HG02571 (cell line): ENCODE results near the gene PRM3.
"Not testable (repeated sequence)": the region's sequence is repeated elsewhere in the genome, so short reads cannot be mapped to it uniquely, and the experiment has no call there.

Source experiments
- ATAC-seq: cut with Tn5 transposase; IDR thresholded peaks from one replicate; pipeline ENCODE4 v1.9.1; 2021; ENCODE audit warnings: mild to moderate bottlenecking, moderate library complexity; ENCODE audit not compliant: unreplicated experiment

The PRM3 gene

DNA sequence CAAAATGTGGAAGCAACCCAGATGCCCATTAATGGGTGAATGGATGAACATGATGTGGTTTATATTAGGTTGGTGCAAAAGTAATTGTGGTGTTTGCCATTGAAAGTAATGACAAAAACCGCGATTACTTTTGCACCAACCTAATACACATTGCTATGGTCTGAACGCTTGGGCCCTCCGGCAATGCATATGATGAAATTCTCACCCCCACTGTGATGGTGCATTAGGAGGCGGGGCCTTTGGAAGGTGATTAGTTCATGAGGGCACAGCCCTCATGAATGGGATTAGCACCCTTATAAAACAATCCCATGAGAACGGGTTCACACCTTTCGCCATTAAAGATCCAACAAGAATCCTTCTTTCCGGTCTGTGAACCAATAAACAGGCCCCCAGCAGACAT is 33.0 kb upstream of the PRM3 start:
- ATAC-seq: no peak

GRCh38 chr16:11303405-11304138 is 30.1 kb upstream of the PRM3 start:
- no peak for ATAC-seq

- no peak for ATAC-seq
Observed at GRCh38 chr16:11302977-11303376, 29.5 kb upstream of the PRM3 start.

- ATAC-seq: no peak
Observed at GRCh38 chr16:11301645-11302501, 28.4 kb upstream of the PRM3 start.

DNA sequence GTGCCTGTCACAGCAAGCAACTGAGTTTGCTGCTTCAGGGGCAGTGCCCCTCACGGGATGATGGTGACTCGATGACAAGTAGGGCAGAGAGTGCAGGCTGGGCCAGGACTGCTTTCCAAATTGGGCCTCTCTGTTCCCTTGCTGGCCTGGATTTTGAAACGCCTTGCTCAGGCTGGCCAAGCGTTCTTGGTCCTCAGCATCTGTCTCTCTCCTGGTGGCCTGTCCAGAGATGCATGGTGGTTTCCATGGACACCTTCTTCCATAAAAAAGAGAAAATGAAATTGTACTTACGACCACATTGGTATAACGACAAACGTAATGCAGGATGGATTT is 27.1 kb upstream of the PRM3 start:
- no peak for ATAC-seq

- ATAC-seq: no peak
Observed at GRCh38 chr16:11299865-11300559, 26.6 kb upstream of the PRM3 start.

GRCh38 chr16:11298950-11299547 is 25.6 kb upstream of the PRM3 start:
- not testable (repeated sequence) for ATAC-seq

- ATAC-seq: no peak
Observed at GRCh38 chr16:11298143-11298900, 24.9 kb upstream of the PRM3 start.

- peak; percentile 66 for ATAC-seq
Observed at GRCh38 chr16:11297492-11298142, 24.2 kb upstream of the PRM3 start.

DNA sequence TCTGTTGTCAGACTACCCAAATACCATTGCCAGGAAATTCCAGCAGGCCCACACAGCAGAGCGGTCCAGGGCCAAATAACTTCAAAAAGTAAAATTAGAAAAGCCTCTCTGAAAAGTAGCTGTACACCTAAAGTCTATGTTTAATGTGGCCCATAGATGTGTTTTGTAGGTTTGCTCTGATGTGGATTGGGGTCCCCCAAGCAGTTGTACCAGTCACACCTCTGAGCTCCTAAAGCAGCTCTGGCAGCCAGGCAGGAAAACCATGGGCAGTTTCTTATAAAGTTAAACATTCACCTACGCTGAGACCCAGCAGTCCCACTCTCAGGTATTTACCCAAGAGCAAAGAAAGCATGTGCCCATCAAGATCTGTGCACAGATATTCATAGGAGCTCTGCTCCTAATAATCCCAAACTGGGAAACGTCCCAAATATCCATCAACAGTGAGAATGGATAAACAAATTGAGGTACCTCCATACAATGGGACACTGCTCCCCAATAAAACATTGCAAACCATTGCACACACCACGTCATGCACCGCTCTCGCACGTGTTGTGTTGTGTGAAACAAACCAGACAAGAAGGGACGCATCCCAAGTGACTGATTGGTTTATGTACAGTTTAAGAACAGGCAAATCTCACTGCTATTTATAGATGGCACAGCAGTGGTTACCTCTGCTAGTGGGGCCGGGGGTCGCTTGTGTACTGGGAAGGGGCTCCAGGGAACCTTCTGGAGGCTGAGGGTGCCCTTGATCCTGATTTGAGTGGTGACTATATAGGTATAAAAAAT is 23.5 kb upstream of the PRM3 start:
- ATAC-seq: no peak

DNA sequence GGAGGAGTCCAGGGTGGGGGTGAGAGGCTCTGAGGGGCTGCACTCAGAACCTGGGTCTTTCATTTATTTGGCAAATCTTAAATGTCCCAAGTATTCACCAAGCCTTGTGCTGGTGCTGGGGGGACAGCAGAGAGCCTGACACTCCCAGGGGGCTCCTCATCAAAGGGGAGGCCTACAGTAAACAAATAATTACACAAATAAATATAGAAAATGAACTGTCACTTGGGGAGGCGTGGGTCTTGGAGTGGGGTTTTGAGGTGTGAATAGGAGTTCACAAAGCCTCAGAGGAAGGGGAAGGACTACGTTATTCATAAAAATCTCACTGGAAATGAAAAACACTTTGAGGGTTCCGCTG is 22.9 kb upstream of the PRM3 start:
- no peak for ATAC-seq

GRCh38 chr16:11295672-11296071 is 22.2 kb upstream of the PRM3 start:
- ATAC-seq: no peak

DNA sequence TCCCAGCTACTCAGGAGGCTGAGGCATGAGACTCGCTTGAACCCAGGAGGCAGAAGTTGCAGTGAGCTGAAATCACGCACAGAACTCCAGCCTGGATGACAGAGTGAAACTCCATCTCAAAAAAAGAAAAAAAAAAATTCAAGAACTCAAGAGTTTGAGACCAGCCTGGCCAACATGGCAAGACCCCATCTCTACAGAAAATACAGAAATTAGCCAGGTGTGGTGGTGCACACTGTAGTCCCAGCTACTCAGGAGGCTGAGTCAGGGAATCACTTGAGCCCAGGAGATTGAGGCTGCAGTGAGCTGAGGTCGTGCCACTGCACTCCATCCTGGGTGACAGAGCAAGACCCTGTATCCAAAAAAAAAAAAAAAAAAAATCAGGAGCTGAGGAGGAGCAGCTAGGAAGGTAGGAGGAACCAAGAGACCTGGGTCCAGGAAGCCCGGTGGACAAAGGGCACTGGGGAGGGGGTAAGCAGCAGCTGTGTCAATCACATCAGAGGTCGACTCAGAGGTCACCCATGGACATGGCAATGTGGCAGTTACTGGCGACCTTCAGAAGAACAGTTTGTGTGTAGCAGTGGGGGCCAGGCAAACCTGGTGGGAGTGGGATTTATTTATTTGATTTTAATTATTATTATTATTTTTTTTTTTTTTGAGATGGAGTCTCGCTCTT is 18.8 kb upstream of the PRM3 start:
- ATAC-seq: no peak

GRCh38 chr16:11291091-11291703 is 17.8 kb upstream of the PRM3 start:
- ATAC-seq: no peak

- no peak for ATAC-seq
Observed at GRCh38 chr16:11290102-11290893, 16.9 kb upstream of the PRM3 start.

DNA sequence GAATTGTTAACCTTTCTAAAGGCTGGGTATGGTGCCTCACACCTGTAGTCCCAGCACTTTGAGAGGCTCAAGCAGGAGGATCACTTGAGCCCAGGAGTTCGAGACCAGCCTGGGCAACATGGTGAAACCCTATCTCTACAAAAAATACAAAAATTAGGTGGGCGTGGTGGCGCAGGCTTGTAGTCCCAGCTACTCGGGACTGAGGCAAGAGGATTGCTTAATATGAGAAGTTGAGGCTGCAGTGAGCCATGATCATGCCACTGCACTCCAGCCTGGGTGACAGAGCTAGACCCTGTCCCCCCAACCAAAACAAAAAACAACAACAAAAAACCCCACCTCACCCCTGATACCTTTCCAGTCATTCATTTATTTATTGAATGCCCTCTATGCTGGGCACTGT is 16.3 kb upstream of the PRM3 start:
- not testable (repeated sequence) for ATAC-seq

GRCh38 chr16:11289202-11289601 is 15.8 kb upstream of the PRM3 start:
- ATAC-seq: no peak

- ATAC-seq: no peak
Observed at GRCh38 chr16:11285842-11286241, 12.4 kb upstream of the PRM3 start.
